Stimulated activated CD4-positive, alpha-beta T cell treated with anti-CD3 and anti-CD28 coated beads, Interleukin-1b, Interleukin-23, amount 100 ng/mL, for 24 hours (primary cell): ENCODE data around the gene OLIG2.

Source experiments
- DNase-seq, 4 experiments: peaks; one replicate each; pipeline ENCODE4 v3.0.0-alpha.2; 2020; ENCODE audit warnings: low read depth in 4 of 4, low spot score in 1 of 4

Gene OLIG2

DNA sequence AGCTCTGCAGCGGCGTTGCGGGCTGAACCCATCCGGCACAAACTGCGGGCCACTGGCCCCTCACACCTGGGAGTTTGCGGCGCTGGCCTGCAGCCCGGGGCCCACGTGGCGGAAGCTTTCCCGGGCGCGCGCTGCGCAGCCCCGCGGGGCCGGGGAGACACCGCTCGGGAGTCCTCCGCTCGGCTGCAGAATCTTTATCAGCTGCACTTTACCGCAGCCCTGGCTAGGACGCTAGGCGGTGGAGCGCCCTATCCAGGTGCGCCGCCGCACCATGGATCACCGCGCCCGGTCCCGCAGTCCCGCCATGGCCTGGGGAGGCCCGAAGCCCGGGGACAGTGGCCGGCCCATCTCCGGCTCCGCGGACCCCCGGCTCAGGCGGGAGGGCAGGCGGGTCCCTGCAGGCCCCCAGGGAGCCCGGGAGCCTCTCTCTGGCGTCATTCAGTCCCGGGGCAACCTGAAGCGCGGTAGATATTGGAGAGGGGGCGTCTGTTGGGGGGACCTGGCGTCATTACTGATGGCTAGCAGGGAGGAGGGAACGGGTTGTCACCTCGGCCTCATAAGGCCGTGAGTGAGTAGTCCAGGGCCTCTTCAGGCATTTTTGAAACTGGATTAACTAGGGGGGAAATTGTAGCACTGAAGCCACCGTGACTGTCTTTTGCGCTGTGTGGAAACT lies 5.7 kb upstream of the OLIG2 start:
- DNase-seq: no peak

DNA sequence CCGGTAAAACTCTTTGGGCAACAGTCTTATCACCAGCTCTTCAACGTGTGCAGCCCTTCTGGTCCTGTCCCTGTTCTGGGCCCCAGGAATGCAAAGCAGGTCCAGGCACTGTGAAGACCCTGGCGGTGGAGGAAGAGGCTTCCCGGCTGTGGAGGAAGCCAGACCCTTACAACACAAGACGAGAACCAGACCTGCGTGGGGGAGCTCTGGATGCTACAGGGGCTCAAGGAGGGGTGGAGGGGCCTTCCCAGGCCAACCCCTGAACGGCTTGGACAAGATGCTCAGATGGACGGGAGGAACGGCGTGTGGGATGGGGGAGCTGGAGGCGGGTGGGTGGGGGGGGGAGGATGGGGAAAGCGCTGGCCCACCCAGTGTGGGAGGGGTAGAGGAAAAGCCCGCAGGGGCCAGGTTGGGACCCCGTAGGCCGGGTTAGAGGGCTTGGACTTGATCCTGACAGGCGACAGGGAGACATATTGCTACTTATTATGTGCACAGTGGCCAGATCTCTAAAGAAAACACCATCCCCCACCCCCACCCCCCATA lies 5.1 kb upstream of the OLIG2 start:
- no peak for DNase-seq

DNA sequence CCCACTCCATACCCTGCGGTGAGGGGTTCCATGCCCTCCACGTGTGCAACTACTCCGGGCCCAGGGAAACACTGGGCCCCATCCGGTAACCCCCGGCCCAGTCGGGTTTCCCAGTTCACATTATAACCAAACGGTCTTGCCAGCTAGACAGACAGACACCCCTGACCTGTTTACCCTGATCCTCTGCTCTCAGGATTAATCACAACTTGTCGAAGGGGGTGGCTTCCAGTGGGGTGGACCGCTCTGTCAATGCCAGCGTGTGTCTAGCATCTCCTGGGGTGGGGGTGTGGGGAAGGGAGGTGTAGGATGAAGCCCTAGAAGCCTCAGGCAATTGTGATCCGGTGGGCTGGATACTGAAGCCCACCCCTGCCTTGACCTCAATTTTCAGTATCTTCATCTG lies 4.6 kb upstream of the OLIG2 start:
- no peak for DNase-seq

DNA sequence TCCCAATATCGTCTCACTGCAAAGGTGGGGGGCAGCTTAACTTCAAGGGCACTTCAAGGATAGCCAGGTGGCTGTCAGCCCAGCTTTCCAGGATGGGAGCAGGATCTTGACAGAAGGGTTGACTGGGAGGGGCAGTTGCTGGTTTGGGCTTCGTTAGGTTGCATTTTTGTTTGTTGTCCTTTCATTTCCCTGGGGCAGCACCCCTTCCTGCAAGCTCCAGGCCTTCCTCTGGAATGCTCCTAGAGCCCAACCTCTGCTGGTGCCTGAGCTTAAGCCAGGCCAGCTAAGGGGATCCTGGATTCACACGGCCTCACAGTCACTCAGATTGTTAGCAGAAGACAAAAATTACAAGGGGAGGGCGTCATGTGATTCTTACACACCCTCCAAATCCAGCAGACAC lies 4.1 kb upstream of the OLIG2 start:
- DNase-seq: no peak

DNA sequence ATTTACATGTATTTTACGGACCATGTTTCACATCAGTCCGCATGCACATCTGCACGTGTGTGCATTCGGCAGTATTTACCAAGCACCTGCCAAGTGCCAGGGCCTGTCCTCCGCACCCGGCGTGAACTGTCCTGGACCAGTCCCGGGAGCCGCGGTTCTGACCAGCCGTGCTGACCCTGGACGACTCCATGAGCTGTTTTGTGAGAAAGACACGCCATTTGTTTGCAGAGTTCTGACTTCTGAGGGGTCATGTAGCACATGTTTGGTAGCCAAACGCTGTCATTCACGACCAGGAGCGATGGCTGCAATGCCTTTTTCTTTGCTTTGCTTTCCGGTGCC lies 3.3 kb upstream of the OLIG2 start:
- DNase-seq: no peak

DNA sequence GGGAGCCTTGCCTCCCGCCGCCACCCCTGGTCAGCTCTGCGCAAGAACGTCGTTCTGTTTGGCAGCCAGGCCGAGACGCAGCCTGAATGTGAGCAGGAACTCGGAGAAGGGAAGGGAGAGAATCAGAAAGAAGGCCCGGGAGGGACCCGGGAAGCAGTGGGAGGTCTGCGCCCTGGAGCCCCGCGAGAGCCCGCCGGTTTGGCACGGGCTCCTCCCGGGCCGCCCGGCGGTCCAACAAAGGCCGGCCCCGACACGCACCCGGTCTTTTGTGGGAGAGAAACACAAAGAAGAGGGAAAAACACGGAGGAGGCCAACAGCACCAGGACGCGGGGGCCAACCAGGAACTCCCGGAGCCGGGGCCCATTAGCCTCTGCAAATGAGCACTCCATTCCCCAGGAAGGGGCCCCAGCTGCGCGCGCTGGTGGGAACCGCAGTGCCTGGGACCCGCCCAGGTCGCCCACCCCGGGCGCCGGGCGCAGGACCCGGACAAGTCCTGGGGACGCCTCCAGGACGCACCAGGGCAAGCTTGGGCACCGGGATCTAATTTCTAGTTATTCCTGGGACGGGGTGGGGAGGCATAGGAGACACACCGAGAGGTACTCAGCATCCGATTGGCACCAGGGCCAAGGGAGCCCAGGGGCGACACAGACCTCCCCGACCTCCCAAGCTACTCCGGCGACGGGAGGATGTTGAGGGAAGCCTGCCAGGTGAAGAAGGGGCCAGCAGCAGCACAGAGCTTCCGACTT lies 2.7 kb upstream of the OLIG2 start:
- no peak for DNase-seq

DNA sequence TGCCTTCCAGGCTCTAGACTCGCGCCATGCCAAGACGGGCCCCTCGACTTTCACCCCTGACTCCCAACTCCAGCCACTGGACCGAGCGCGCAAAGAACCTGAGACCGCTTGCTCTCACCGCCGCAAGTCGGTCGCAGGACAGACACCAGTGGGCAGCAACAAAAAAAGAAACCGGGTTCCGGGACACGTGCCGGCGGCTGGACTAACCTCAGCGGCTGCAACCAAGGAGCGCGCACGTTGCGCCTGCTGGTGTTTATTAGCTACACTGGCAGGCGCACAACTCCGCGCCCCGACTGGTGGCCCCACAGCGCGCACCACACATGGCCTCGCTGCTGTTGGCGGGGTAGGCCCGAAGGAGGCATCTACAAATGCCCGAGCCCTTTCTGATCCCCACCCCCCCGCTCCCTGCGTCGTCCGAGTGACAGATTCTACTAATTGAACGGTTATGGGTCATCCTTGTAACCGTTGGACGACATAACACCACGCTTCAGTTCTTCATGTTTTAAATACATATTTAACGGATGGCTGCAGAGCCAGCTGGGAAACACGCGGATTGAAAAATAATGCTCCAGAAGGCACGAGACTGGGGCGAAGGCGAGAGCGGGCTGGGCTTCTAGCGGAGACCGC lies 2.0 kb upstream of the OLIG2 start:
- DNase-seq: no peak

DNA sequence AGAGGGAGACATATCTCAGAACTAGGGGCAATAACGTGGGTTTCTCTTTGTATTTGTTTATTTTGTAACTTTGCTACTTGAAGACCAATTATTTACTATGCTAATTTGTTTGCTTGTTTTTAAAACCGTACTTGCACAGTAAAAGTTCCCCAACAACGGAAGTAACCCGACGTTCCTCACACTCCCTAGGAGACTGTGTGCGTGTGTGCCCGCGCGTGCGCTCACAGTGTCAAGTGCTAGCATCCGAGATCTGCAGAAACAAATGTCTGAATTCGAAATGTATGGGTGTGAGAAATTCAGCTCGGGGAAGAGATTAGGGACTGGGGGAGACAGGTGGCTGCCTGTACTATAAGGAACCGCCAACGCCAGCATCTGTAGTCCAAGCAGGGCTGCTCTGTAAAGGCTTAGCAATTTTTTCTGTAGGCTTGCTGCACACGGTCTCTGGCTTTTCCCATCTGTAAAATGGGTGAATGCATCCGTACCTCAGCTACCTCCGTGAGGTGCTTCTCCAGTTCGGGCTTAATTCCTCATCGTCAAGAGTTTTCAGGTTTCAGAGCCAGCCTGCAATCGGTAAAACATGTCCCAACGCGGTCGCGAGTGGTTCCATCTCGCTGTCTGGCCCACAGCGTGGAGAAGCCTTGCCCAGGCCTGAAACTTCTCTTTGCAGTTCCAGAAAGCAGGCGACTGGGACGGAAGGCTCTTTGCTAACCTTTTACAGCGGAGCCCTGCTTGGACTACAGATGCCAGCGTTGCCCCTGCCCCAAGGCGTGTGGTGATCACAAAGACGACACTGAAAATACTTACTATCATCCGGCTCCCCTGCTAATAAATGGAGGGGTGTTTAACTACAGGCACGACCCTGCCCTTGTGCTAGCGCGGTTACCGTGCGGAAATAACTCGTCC lies 1.3 kb upstream of the OLIG2 start:
- no peak for DNase-seq

DNA sequence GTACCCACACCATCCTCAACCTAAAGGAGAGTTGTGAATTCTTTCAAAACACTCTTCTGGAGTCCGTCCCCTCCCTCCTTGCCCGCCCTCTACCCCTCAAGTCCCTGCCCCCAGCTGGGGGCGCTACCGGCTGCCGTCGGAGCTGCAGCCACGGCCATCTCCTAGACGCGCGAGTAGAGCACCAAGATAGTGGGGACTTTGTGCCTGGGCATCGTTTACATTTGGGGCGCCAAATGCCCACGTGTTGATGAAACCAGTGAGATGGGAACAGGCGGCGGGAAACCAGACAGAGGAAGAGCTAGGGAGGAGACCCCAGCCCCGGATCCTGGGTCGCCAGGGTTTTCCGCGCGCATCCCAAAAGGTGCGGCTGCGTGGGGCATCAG lies 638 bp upstream of the OLIG2 start:
- DNase-seq: no peak

DNA sequence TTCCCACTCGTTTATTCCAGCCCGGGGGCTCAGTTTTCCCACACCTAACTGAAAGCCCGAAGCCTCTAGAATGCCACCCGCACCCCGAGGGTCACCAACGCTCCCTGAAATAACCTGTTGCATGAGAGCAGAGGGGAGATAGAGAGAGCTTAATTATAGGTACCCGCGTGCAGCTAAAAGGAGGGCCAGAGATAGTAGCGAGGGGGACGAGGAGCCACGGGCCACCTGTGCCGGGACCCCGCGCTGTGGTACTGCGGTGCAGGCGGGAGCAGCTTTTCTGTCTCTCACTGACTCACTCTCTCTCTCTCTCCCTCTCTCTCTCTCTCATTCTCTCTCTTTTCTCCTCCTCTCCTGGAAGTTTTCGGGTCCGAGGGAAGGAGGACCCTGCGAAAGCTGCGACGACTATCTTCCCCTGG lies 716 bp downstream of the OLIG2 start:
- no peak for DNase-seq

DNA sequence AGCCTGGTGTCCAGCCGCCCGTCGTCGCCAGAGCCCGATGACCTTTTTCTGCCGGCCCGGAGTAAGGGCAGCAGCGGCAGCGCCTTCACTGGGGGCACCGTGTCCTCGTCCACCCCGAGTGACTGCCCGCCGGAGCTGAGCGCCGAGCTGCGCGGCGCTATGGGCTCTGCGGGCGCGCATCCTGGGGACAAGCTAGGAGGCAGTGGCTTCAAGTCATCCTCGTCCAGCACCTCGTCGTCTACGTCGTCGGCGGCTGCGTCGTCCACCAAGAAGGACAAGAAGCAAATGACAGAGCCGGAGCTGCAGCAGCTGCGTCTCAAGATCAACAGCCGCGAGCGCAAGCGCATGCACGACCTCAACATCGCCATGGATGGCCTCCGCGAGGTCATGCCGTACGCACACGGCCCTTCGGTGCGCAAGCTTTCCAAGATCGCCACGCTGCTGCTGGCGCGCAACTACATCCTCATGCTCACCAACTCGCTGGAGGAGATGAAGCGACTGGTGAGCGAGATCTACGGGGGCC lies 1.2 kb downstream of the OLIG2 start:
- no peak for DNase-seq

DNA sequence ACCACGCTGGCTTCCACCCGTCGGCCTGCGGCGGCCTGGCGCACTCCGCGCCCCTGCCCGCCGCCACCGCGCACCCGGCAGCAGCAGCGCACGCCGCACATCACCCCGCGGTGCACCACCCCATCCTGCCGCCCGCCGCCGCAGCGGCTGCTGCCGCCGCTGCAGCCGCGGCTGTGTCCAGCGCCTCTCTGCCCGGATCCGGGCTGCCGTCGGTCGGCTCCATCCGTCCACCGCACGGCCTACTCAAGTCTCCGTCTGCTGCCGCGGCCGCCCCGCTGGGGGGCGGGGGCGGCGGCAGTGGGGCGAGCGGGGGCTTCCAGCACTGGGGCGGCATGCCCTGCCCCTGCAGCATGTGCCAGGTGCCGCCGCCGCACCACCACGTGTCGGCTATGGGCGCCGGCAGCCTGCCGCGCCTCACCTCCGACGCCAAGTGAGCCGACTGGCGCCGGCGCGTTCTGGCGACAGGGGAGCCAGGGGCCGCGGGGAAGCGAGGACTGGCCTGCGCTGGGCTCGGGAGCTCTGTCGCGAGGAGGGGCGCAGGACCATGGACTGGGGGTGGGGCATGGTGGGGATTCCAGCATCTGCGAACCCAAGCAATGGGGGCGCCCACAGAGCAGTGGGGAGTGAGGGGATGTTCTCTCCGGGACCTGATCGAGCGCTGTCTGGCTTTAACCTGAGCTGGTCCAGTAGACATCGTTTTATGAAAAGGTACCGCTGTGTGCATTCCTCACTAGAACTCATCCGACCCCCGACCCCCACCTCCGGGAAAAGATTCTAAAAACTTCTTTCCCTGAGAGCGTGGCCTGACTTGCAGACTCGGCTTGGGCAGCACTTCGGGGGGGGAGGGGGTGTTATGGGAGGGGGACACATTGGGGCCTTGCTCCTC lies 1.9 kb downstream of the OLIG2 start:
- DNase-seq: no peak

DNA sequence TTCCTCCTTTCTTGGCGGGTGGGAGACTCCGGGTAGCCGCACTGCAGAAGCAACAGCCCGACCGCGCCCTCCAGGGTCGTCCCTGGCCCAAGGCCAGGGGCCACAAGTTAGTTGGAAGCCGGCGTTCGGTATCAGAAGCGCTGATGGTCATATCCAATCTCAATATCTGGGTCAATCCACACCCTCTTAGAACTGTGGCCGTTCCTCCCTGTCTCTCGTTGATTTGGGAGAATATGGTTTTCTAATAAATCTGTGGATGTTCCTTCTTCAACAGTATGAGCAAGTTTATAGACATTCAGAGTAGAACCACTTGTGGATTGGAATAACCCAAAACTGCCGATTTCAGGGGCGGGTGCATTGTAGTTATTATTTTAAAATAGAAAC lies 2.5 kb downstream of the OLIG2 start:
- no peak for DNase-seq

DNA sequence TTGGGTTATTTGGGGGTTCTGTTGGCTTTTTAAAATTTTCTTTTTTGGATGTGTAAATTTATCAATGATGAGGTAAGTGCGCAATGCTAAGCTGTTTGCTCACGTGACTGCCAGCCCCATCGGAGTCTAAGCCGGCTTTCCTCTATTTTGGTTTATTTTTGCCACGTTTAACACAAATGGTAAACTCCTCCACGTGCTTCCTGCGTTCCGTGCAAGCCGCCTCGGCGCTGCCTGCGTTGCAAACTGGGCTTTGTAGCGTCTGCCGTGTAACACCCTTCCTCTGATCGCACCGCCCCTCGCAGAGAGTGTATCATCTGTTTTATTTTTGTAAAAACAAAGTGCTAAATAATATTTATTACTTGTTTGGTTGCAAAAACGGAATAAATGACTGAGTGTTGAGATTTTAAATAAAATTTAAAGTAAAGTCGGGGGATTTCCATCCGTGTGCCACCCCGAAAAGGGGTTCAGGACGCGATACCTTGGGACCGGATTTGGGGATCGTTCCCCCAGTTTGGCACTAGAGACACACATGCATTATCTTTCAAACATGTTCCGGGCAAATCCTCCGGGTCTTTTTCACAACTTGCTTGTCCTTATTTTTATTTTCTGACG lies 3.1 kb downstream of the OLIG2 start:
- no peak for DNase-seq

DNA sequence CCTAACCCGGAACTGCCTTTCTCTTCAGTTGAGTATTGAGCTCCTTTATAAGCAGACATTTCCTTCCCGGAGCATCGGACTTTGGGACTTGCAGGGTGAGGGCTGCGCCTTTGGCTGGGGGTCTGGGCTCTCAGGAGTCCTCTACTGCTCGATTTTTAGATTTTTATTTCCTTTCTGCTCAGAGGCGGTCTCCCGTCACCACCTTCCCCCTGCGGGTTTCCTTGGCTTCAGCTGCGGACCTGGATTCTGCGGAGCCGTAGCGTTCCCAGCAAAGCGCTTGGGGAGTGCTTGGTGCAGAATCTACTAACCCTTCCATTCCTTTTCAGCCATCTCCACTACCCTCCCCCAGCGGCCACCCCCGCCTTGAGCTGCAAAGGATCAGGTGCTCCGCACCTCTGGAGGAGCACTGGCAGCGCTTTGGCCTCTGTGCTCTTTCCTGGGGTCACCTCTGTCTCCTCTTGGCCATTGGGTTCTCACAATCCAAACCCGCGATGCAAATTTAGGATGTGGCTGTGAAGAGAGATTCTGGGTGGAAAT lies 3.7 kb downstream of the OLIG2 start:
- DNase-seq: no peak

DNA sequence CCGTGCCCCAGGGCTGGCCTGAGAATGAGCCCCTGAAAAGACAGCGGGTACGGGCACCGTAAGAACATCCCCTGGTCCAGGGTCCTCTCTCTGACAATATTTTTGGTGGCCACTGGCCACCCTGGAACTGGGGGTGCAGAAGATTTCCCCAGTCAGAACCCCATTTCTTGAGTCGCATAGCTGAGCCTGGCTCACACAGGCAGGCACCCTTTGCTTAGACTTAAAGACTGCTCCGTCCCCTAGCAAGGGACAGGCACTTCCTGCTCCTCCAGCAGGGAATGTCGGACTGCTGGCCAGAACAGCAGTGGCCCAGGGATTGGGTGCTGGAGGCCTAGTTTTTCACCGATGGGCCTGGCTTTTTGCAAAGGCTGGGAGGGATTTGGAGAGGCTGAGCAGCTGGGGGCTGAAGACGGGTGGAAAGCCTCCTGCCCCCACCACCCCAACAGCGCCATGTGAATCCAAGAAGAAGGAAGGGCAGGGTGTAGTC lies 4.3 kb downstream of the OLIG2 start:
- no peak for DNase-seq

DNA sequence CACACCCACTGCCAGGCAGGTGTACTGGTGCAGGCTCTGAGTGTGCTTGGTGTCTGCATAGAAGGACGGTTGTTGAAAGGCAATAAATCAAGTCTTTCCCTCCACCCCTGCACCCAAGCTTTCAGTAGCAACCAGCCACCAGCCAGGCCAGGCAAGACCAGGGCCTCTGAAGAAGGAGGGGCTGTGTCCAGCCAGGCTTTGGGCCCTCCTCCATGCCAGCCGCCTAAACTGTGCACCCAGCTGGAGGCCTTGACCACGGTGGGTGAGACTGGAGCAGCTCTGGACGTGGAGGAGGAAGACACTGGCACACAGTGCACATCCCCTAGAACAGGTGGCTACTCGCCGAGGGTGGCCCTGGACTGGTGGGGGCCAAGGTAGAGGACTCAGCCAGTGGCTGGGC lies 4.9 kb downstream of the OLIG2 start:
- no peak for DNase-seq

DNA sequence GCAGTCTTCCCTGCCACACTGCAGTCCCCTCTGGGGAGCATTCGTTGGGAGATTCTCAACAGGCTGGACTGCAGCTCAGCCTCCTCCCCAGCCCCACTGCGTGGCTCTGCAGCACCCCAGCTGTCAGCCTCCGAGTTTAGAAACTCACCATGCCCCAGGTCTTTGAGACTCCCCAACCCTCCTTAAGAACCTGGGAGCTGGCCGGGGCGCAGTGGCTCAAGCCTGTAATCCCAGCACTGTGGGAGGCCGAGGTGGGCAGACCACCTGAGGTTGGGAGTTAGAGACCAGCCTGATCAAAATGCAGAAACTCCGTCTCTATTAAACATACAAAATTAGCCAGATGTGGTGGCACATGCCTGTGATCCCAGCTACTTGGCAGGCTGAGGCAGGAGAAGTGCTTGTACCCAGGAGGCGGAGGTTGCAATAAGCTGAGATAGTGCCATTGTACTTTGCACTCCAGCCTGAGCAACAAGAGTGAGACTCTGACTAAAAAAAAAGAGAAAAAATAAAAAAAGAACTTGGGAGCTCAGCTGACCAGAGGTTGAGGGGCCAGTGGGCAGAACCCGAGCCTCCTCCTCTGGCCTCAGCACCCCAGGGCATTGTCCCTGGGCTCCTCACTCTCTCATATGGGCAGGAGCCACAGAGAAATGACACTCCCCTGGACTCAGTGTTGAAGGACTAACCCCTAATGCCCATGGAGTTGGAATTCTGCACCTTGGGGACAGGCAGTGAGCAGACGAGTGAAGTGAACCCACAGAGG lies 5.6 kb downstream of the OLIG2 start:
- DNase-seq: no peak
